HL-60/S4 (cell line): Measurements from ENCODE around the gene KLF3.
"Not testable (repeated sequence)": the region's sequence is repeated elsewhere in the genome, so short reads cannot be mapped to it uniquely, and the experiment has no call there.

Experiments used
- in situ Hi-C: fragments of 300-500 bp; cut with MboI; formaldehyde crosslinking; loops from 2 replicates; pipeline ENCODE4 v1.14.3; 2022; ENCODE audit warnings: low sequenced_read_pairs

KLF3 gene

GRCh38 chr4:38663801-38664705, at the start of gene KLF3:
Gene KLF3 (plus strand): TSS chr4:38664199. CDS start chr4:38680626, 16,427 bp downstream.
- in situ Hi-C loops = no loop called here

- in situ Hi-C loops = no loop called here
Observed at GRCh38 chr4:38614231-38614630, 49.8 kb upstream of the KLF3 start.

DNA sequence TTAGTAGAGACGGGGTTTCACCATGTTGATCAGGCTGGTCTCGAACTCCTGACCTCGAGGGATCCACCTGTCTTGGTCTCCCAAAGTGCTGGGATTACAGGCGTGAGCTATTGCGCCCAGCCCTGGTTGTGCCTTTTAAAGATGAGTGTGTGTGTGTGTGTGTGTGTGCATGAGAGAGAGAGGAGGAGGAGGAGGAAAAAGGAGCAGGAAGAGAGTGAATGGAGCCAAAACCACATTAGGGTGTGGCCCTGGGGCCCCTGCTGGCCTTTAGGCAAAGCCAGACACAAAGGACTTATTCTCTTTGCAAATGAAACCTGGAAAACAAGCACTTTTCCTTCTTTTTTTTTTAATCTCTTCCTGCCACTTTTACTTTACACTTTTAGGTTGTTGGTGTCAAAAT, 48.2 kb upstream of the KLF3 start:
- in situ Hi-C loops = no loop called here

DNA sequence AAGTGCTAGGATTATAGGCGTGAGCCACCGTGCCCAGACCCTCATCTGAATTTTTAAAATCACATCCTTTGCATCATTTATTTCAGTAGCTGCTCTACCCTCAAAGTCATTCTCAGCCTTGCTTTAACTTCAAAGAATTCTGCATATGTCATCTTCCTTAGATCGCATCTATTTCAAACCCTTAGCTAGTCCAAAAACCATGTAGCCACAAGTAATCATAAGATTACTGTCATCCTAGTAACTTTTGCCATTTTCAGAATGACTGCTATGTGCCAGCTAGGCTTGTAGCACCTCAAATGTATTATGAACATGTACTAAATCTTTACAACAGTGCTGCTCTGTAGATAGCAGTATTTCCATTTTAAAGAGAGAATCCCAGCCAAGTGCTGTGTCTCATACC, 45.5 kb upstream of the KLF3 start:
- in situ Hi-C loops = no loop called here

- in situ Hi-C loops = no loop called here
Observed at GRCh38 chr4:38619316-38619715, 44.7 kb upstream of the KLF3 start.

DNA sequence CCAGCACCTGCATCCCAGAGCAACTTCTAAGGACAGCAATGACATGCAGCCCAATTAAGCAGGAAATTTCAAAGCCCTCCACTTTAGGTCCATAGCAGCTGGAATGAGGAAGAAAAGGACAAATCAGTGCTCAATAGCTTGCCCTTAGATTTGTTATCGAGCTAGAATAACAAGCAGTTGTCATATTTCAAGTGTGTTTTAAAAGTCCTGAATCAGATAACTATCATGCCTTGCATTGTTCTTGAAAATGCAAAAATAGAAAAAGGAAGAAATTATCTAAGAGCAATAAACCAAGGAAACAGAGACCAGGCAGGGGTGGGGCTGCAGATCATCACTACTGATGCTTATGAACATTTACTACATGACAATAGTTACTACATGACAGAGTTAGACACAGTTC, 43.9 kb upstream of the KLF3 start:
- in situ Hi-C loops = no loop called here

DNA sequence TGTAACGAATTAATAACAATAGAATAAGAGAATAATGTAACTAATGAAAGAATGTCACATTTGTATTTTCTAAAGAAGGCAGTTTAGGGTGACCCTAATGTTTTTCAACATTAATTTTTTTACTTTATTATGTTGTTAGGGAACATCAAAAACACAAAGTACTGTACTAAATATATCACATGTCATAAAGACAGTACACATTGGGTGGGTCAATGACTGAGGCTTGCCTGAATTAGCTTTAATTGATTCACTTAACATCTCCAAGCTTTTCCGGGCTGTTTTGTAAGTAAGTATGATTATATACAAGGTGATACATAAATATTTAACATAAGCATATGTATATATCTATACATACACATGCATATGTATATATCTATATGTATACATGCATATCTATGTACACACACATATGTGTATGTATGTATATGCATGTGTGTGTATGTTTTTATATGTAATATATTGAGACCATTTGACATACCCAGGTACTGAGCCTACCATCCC, 43.4 kb upstream of the KLF3 start:
- in situ Hi-C loops = no loop called here

GRCh38 chr4:38621028-38621684, 42.8 kb upstream of the KLF3 start:
- in situ Hi-C loops = no loop called here

DNA sequence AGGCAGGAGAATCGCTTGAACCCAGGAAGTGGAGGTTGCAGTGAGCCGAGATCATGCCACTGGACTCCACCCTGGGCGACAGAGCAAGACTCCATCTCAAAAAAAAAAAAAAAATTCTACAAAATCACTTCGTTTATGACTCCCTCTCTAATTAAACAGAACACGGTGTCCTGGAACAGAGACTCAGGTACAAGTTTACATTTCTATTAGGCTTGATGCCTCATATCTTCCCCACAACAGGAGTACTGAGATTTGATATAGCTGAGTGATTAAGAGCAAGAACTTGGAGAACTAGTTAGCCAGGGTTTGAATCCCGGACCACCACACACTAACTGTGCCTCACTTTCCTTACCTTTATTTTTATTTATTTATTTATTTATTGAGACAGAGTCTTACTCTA, 42.2 kb upstream of the KLF3 start:
- in situ Hi-C loops = no loop called here

GRCh38 chr4:38622340-38622739, 41.7 kb upstream of the KLF3 start:
- in situ Hi-C loops = not testable (repeated sequence)

- in situ Hi-C loops = no loop called here
Observed at GRCh38 chr4:38623260-38623659, 40.7 kb upstream of the KLF3 start.

DNA sequence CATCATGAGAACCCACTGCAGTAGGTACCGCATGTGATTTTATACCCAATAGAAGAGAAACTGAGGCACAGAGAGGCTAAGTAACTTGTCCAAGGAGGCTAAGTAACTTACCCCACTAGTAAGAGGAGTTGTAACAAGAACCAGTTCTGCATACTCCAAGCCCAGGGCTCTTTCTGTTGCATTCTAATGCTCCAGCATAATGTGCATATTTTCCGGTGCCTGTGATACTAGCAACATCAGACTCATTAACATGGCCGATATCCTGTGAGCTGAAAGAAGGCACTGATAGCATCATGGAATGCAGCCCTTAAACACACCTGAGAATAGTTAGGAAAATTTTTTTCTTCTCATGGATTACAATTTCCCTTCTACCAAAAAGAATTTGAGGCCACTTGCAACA, 39.7 kb upstream of the KLF3 start:
- in situ Hi-C loops = no loop called here

GRCh38 chr4:38625508-38625907, 38.5 kb upstream of the KLF3 start:
- in situ Hi-C loops = no loop called here

DNA sequence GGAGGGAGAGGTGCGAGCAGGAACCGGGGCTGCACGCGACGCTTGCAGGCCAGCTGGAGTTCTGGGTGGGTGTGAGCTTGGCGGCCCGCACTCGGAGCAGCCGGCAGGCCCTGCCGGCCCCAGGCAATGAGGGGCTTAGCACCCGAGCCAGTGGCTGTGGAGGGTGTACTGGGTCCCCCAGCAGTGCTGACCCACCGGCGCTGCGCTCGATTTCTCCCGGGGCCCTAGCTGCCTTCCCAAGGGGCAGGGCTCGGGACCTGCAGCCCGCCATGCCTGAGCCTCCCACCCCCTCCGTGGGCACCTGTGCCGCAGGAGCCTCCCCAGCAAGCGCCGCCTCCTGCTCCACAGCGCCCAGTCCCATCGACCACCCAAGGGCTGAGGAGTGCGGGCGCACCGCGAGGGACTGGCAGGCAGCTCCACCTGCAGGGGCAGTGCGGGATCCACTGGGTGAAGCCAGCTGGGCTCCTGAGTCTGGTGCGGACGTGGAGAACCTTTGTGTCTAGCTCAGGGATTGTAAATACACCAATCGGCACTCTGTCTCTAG, 37.0 kb upstream of the KLF3 start:
- in situ Hi-C loops = not testable (repeated sequence)

- in situ Hi-C loops = no loop called here
Observed at GRCh38 chr4:38630519-38630918, 33.5 kb upstream of the KLF3 start.

- in situ Hi-C loops = no loop called here
Observed at GRCh38 chr4:38634047-38634759, 29.8 kb upstream of the KLF3 start.

- in situ Hi-C loops = no loop called here
Observed at GRCh38 chr4:38639242-38639641, 24.8 kb upstream of the KLF3 start.

- in situ Hi-C loops = no loop called here
Observed at GRCh38 chr4:38641811-38642210, 22.2 kb upstream of the KLF3 start.

DNA sequence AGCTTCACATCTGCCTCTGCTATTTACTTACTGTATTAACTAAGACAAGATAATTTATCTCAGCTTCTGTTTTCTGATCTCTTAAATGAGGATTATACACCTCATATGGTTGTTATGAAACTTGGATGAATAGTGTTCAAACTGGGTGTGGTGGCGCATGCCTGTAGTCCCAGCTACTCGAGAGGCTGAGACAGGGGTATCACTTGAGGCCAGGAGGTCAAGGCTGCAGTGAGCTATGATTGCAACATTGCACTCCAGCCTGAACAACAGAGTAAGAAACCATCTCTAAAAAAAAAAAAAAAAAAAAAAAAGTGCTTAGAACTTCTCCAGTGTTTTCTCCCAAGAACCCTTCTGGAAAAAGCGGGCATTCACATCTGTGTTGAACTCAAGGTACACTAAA, 19.8 kb upstream of the KLF3 start:
- in situ Hi-C loops = no loop called here

GRCh38 chr4:38647101-38647819, 16.7 kb upstream of the KLF3 start:
- in situ Hi-C loops = no loop called here

GRCh38 chr4:38650133-38650532, 13.9 kb upstream of the KLF3 start:
- in situ Hi-C loops = no loop called here
